Progenitor cell of endocrine pancreas (in vitro differentiated cells): ENCODE data around the gene NEB. TPM values are rescaled to one million over a fixed set of nuclear protein-coding genes. Genes with fewer than 3 reads are reported as not detected.

Source experiments
- DNase-seq: peaks from one replicate; pipeline ENCODE4 v3.0.0; 2021; ENCODE audit warnings: low spot score; ENCODE audit not compliant: unreplicated experiment
- H3K27ac Mint-ChIP-seq: 2 replicates; pipeline ENCODE4 v1.8.0; 2021; ENCODE audit warnings: mild to moderate bottlenecking, moderate library complexity, mixed read lengths
- H3K27me3 Mint-ChIP-seq: 2 replicates; pipeline ENCODE4 v1.8.0; 2021; ENCODE audit warnings: mixed read lengths
- H3K36me3 Mint-ChIP-seq: 2 replicates; pipeline ENCODE4 v1.8.0; 2022; ENCODE audit warnings: mixed read lengths; ENCODE audit not compliant: insufficient read depth
- H3K4me1 Mint-ChIP-seq: 2 replicates; pipeline ENCODE4 v1.8.0; 2021; ENCODE audit warnings: low read depth, mixed read lengths
- H3K4me3 Mint-ChIP-seq: 2 replicates; pipeline ENCODE4 v1.8.0; 2021; ENCODE audit warnings: low read depth, mild to moderate bottlenecking, moderate library complexity, mixed read lengths
- H3K9me3 Mint-ChIP-seq: 2 replicates; pipeline ENCODE4 v1.8.0; 2021; ENCODE audit warnings: low read depth, mixed read lengths
- total RNA-seq: library from RNA; stranded (reverse); gene quantifications from 2 replicates; pipeline ENCODE4 v1.2.1, GENCODE V29; 2021
- TF ChIP-seq, protein P1 (sequence below): fragments of 200-600 bp; sonication (generic); IDR thresholded peaks from one replicate; pipeline ENCODE4 v1.5.0; 2021; ENCODE audit warnings: antibody characterized with exemption, mild to moderate bottlenecking; ENCODE audit not compliant: unreplicated experiment

The NEB gene
- total RNA-seq, 1 donor from 2014 or later: 1.5 TPM

DNA sequence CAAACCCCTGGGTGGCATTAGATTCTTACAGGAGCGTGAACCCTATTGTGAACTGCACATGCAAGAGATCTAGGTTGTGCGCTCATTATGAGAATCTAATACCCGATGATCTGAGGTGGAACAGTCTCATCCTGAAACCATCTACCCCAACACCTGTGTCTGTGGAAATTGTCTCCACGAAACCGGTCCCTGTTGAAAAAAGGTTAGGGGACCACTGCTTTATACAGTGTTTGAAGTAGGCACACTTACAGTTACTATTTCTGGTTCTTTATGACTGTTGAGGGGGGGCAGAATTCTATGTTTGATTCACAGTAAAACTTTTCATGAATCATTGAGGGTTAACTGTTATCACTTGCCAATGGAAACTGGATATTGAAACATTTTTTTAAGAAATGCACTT, 252.5 kb downstream of the NEB start:
- H3K27ac Mint-ChIP-seq: no peak overlapping the region

DNA sequence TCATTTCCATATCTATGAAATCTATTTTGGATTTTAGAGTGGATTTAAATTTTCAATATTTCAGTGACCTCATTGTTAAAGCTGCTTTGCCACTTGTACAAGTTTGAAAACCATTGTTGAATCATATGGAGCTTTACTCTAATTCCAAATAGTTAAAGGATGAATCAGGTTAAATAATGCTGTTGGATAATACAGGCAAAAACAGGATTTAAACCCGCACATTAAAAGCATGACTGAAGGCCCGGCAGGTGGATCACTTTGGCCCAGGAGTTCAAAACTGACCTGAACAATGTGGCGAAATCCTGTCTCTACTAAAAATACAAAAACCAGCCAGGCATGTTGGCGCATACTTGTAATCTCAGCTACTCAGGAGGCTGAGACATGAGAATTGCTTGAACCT, 256.3 kb downstream of the NEB start:
- TF ChIP-seq, protein P1, sequence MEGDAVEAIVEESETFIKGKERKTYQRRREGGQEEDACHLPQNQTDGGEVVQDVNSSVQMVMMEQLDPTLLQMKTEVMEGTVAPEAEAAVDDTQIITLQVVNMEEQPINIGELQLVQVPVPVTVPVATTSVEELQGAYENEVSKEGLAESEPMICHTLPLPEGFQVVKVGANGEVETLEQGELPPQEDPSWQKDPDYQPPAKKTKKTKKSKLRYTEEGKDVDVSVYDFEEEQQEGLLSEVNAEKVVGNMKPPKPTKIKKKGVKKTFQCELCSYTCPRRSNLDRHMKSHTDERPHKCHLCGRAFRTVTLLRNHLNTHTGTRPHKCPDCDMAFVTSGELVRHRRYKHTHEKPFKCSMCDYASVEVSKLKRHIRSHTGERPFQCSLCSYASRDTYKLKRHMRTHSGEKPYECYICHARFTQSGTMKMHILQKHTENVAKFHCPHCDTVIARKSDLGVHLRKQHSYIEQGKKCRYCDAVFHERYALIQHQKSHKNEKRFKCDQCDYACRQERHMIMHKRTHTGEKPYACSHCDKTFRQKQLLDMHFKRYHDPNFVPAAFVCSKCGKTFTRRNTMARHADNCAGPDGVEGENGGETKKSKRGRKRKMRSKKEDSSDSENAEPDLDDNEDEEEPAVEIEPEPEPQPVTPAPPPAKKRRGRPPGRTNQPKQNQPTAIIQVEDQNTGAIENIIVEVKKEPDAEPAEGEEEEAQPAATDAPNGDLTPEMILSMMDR: no peak
- Mint-ChIP-seq H3K4me1 (no peaks in the 10 kb centered on the region), H3K4me3 (no peak overlapping the region), H3K36me3 (peaks cover 19% of the 10 kb centered on the region), H3K9me3 (no peaks in the 10 kb centered on the region), H3K27ac (no peak overlapping the region), H3K27me3 (no peaks in the 10 kb centered on the region)
- DNase-seq: no peak

More for the DNA sequence above, 252.5 kb downstream of the NEB start:
- Mint-ChIP-seq H3K9me3 (no peaks in the 10 kb centered on the region), H3K4me3 (no peak overlapping the region), H3K36me3 (peaks cover 19% of the 10 kb centered on the region), H3K4me1 (no peaks in the 10 kb centered on the region), H3K27me3 (no peaks in the 10 kb centered on the region)
- no peak for DNase-seq
- TF ChIP-seq, protein P1: no peak

DNA sequence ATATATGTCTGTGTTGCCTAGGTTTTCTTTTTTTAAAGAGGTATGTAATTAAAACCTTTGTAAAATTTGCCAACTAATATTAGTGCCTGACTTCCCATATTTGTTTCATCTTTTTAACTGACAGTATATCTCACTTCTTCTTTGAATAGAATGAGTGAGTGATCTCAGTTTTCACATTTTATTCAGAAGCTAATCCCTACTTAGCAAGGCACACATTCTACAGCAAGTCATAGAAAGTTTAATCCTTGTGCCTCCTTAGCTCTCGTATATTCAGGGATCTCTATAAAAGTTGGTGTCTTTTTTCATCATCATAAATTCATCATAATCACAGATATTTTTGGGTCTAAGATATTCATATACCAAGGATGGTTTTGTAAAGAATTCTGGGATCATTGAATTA, 258.0 kb downstream of the NEB start:
- Mint-ChIP-seq H3K4me1 (no peaks in the 10 kb centered on the region), H3K27me3 (no peaks in the 10 kb centered on the region), H3K36me3 (peaks cover 29% of the 10 kb centered on the region), H3K4me3 (no peak overlapping the region), H3K9me3 (peaks cover 2% of the 10 kb centered on the region), H3K27ac (peak overlapping the region; percentile 20)
- DNase-seq: no peak
- TF ChIP-seq, protein P1: no peak

DNA sequence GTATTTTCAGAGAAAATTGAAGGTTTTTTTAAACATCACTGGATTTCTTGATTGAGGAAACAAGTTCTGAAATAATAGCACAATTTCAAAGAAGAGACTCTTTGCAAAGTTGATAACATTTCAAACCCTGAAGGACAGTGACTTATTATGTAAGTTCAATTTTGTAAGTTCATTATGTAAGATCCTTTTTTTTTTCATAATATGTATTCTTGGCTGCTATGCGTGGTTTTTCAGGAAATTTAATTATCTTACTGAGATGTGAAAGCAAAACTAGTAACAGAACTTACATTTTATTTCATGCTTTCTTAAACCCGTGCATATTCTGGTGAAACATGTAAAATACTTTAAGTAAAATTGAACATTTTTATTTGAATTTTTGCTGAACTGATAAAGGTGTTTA, 259.2 kb downstream of the NEB start:
- peaks cover 36% of the 10 kb centered on the region for H3K36me3 Mint-ChIP-seq
- TF ChIP-seq, protein P1: no peak
- H3K27ac Mint-ChIP-seq: no peak overlapping the region

DNA sequence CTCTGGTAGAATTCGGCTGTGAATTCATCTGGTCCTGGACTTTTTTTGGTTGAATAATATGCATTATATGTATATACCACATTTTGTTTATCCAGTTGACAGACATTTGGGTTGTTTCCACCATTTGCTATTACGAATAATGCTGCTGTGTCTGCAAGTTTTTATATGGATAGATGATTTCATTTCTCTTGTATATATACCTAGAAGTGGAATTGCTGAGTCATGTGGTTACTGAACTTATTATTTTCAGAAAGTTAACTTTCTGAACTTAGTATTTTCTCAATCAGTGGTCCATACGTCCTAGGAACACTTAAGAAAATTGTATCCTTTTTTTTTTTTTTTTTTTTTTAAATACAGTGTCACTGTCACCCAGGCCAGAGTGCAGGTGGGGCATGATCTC, 261.3 kb downstream of the NEB start:
- no peak for DNase-seq
- TF ChIP-seq, protein P1: no peak
- peaks cover 7% of the 10 kb centered on the region for H3K9me3 Mint-ChIP-seq
- peaks cover 45% of the 10 kb centered on the region for H3K36me3 Mint-ChIP-seq
- no peaks in the 10 kb centered on the region for H3K4me1 Mint-ChIP-seq
- no peak overlapping the region for H3K4me3 Mint-ChIP-seq
- H3K27me3 Mint-ChIP-seq: no peaks in the 10 kb centered on the region
- no peak overlapping the region for H3K27ac Mint-ChIP-seq

More for the DNA sequence above, 259.2 kb downstream of the NEB start:
- H3K4me1 Mint-ChIP-seq: no peaks in the 10 kb centered on the region
- H3K27me3 Mint-ChIP-seq: no peaks in the 10 kb centered on the region
- H3K4me3 Mint-ChIP-seq: no peak overlapping the region
- DNase-seq: no peak
- H3K9me3 Mint-ChIP-seq: peaks cover 2% of the 10 kb centered on the region
